Peyer's patch (tissue), 4 donors: ENCODE results near the gene FAAP100.

Source experiments
- CTCF ChIP-seq, 6 experiments: fragments of 450-650 bp in 4 of 6; fragments of 200-600 bp in 2 of 6; sonication (generic) in 1 of 6; IDR thresholded peaks; one replicate each; pipeline ENCODE4 v1.5.1; 2017 to 2019; ENCODE audit warnings: antibody characterized with exemption in 6 of 6, mild to moderate bottlenecking in 3 of 6, moderate library complexity in 1 of 6
- POLR2A ChIP-seq, 2 donors: fragments of 450-650 bp; IDR thresholded peaks; one replicate each; pipeline ENCODE4 v1.5.1; 2017; ENCODE audit warnings: antibody characterized with exemption in 2 of 2, mild to moderate bottlenecking in 2 of 2, moderate library complexity in 2 of 2

GRCh38 chr17:81537856-81538555, 14.1 kb downstream of the FAAP100 start:
- TF ChIP-seq CTCF (IDR thresholded peaks at IDR 0.05) (no peak), POLR2A (IDR thresholded peaks at IDR 0.05) (no peak)
